Vagina (tissue), 2 donors: ENCODE measurements around the gene LONP1.
"Not testable (repeated sequence)": the region's sequence is repeated elsewhere in the genome, so short reads cannot be mapped to it uniquely, and the experiment has no call there.

Experiments used
- POLR2A ChIP-seq, 2 donors: fragments of 450-650 bp; IDR thresholded peaks; one replicate each; pipeline ENCODE4 v1.6.1; 2017; ENCODE audit warnings: antibody characterized with exemption in 2 of 2, mild to moderate bottlenecking in 2 of 2, moderate library complexity in 2 of 2
- TF ChIP-seq, protein P1 (sequence below), 3 experiments: fragments of 450-650 bp in 2 of 3; fragments of 200-600 bp in 1 of 3; sonication (generic) in 1 of 3; IDR thresholded peaks; one replicate each; pipeline ENCODE4 v1.5.1; 2017 to 2019; ENCODE audit warnings: antibody characterized with exemption in 3 of 3, mild to moderate bottlenecking in 2 of 3, moderate library complexity in 2 of 3

DNA sequence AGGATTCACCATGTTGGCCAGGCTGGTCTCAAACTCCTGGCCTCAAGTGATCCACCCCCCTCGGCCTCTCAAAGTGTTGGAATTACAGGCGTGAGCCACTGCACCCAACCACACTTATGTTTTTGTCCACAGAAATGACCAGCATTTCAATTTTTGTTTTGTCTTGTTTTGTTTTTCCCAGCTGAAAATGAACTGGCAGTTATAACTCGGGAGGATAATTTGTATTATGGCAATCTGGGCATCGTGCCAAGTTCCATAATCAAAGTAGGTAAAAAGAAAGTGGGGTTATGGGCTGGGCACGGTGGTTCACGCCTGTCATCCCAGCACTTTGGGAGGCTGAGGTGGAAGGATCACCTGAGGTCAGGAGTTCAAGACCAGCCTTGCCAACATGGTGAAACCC is 29.0 kb upstream of the LONP1 start:
- TF ChIP-seq, protein P1, sequence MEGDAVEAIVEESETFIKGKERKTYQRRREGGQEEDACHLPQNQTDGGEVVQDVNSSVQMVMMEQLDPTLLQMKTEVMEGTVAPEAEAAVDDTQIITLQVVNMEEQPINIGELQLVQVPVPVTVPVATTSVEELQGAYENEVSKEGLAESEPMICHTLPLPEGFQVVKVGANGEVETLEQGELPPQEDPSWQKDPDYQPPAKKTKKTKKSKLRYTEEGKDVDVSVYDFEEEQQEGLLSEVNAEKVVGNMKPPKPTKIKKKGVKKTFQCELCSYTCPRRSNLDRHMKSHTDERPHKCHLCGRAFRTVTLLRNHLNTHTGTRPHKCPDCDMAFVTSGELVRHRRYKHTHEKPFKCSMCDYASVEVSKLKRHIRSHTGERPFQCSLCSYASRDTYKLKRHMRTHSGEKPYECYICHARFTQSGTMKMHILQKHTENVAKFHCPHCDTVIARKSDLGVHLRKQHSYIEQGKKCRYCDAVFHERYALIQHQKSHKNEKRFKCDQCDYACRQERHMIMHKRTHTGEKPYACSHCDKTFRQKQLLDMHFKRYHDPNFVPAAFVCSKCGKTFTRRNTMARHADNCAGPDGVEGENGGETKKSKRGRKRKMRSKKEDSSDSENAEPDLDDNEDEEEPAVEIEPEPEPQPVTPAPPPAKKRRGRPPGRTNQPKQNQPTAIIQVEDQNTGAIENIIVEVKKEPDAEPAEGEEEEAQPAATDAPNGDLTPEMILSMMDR (IDR thresholded peaks at IDR 0.05), result not testable (repeated sequence)
- not testable (repeated sequence) for TF ChIP-seq POLR2A (IDR thresholded peaks at IDR 0.05)
